ENCODE results near the gene PREPL. TPM values are rescaled to one million over a fixed set of nuclear protein-coding genes. Genes with fewer than 3 reads are reported as not detected.

PREPL gene
- total RNA-seq, 1 donor from 2014 or later = 52.8 TPM

DNA sequence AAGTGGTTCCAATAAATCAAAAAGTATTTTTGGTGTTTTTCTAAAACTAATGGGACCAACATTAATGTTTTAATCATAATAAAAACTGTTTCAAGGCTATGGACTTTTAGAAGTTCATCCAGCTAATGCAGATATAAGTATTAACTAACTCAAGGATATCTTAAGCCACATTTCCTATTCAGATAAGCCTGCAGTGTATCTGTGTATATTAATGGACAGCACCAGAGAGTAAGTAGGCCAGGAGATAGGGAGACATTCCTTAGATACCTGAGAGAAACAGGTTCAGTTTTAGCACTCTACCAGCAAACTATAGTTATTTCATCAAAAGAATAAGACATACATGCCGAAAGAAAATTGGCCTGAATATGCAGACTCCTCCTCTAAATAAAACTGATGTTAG, 27.3 kb downstream of the PREPL start:
- Mint-ChIP-seq H3K4me1 (ENCODE audit: unreplicated experiment) (no peaks in the 10 kb centered on the region), H3K4me3 (ENCODE audit: unreplicated experiment) (no peak overlapping the region), H3K9me3 (ENCODE audit: unreplicated experiment) (peaks cover 5% of the 10 kb centered on the region), H3K27me3 (ENCODE audit: unreplicated experiment) (no peaks in the 10 kb centered on the region), H3K36me3 (ENCODE audit: unreplicated experiment) (peaks cover 62% of the 10 kb centered on the region), H3K27ac (ENCODE audit: unreplicated experiment) (no peak overlapping the region)
- TF ChIP-seq, protein P1, sequence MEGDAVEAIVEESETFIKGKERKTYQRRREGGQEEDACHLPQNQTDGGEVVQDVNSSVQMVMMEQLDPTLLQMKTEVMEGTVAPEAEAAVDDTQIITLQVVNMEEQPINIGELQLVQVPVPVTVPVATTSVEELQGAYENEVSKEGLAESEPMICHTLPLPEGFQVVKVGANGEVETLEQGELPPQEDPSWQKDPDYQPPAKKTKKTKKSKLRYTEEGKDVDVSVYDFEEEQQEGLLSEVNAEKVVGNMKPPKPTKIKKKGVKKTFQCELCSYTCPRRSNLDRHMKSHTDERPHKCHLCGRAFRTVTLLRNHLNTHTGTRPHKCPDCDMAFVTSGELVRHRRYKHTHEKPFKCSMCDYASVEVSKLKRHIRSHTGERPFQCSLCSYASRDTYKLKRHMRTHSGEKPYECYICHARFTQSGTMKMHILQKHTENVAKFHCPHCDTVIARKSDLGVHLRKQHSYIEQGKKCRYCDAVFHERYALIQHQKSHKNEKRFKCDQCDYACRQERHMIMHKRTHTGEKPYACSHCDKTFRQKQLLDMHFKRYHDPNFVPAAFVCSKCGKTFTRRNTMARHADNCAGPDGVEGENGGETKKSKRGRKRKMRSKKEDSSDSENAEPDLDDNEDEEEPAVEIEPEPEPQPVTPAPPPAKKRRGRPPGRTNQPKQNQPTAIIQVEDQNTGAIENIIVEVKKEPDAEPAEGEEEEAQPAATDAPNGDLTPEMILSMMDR (IDR thresholded peaks at IDR 0.05) = no peak
- DNase-seq (ENCODE audit: extremely low spot score, unreplicated experiment) = no peak

DNA sequence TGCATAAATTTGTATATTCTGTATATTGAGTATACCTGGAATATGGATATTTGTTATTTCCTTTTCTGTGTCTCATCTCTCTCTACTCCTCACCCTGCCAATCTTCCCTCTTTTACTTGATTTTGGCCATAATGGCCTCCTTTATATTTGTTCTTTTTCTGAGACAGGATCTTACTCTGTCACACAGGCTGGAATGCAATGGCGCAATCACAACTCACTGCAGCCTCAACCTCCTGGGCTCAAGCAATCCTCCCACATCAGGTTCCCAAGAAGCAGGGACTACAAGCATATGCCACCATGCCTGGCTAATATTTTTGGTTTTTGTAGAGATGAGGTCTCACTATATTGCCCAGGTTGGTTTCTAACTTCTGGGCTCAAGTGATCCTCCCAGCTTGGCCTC, 30.5 kb downstream of the PREPL start:
- H3K27ac Mint-ChIP-seq (ENCODE audit: unreplicated experiment) = no peak overlapping the region
- no peaks in the 10 kb centered on the region for H3K4me1 Mint-ChIP-seq (ENCODE audit: unreplicated experiment)
- H3K27me3 Mint-ChIP-seq (ENCODE audit: unreplicated experiment) = no peaks in the 10 kb centered on the region
- no peaks in the 10 kb centered on the region for H3K9me3 Mint-ChIP-seq (ENCODE audit: unreplicated experiment)
- H3K36me3 Mint-ChIP-seq (ENCODE audit: unreplicated experiment) = peaks cover 52% of the 10 kb centered on the region
- TF ChIP-seq, protein P1 (IDR thresholded peaks at IDR 0.05) = no peak
- DNase-seq (ENCODE audit: extremely low spot score, unreplicated experiment) = no peak
- no peak overlapping the region for H3K4me3 Mint-ChIP-seq (ENCODE audit: unreplicated experiment)

DNA sequence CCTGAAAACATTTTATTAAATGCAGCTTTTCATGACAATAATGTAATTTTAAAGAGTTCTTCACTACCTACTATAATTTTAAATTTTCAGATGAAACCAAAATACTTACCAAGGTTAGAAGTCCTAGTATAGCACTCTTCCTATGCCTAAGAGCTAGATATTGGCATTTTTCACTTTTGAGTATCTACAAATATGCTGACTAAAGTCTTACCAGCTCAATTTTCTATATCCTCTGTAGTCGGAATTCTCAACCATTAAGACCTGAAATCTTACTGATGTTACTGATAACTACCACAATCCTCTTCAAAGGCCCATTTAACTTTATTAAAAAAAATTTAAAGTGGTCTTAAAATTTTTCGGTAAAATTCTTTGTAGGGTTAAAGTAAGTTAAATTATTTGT, 32.0 kb downstream of the PREPL start:
- H3K27me3 Mint-ChIP-seq (ENCODE audit: unreplicated experiment) = no peaks in the 10 kb centered on the region
- no peak overlapping the region for H3K27ac Mint-ChIP-seq (ENCODE audit: unreplicated experiment)
- H3K4me1 Mint-ChIP-seq (ENCODE audit: unreplicated experiment) = peaks cover 3% of the 10 kb centered on the region
- DNase-seq (ENCODE audit: extremely low spot score, unreplicated experiment) = no peak
- no peak overlapping the region for H3K4me3 Mint-ChIP-seq (ENCODE audit: unreplicated experiment)
- peaks cover 51% of the 10 kb centered on the region for H3K36me3 Mint-ChIP-seq (ENCODE audit: unreplicated experiment)
- H3K9me3 Mint-ChIP-seq (ENCODE audit: unreplicated experiment) = no peaks in the 10 kb centered on the region
- TF ChIP-seq, protein P1 (IDR thresholded peaks at IDR 0.05) = no peak

DNA sequence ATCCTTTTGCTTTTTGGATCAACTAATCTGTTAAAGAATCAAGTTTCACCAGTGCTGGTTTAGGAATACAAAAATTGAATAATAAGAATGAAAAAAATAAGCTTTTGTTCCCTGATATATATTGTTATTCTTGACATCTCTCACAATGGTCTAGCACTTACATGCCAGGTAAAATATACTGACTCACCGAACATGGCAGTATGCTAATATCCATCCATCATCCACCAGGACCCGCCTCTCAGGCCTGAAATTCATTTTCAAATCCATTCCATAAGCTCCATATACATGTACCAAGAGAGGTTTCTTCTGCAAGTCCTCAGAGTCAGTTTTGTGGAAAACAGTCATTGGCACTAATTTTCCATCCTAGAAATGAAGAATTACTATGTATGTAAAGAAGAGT, 32.5 kb downstream of the PREPL start:
- TF ChIP-seq, protein P1 (IDR thresholded peaks at IDR 0.05) = no peak
- no peak for DNase-seq (ENCODE audit: extremely low spot score, unreplicated experiment)
- H3K4me1 Mint-ChIP-seq (ENCODE audit: unreplicated experiment) = peaks cover 3% of the 10 kb centered on the region
- H3K27ac Mint-ChIP-seq (ENCODE audit: unreplicated experiment) = no peak overlapping the region
- peaks cover 57% of the 10 kb centered on the region for H3K36me3 Mint-ChIP-seq (ENCODE audit: unreplicated experiment)
- H3K9me3 Mint-ChIP-seq (ENCODE audit: unreplicated experiment) = no peaks in the 10 kb centered on the region
- no peaks in the 10 kb centered on the region for H3K27me3 Mint-ChIP-seq (ENCODE audit: unreplicated experiment)
- no peak overlapping the region for H3K4me3 Mint-ChIP-seq (ENCODE audit: unreplicated experiment)

DNA sequence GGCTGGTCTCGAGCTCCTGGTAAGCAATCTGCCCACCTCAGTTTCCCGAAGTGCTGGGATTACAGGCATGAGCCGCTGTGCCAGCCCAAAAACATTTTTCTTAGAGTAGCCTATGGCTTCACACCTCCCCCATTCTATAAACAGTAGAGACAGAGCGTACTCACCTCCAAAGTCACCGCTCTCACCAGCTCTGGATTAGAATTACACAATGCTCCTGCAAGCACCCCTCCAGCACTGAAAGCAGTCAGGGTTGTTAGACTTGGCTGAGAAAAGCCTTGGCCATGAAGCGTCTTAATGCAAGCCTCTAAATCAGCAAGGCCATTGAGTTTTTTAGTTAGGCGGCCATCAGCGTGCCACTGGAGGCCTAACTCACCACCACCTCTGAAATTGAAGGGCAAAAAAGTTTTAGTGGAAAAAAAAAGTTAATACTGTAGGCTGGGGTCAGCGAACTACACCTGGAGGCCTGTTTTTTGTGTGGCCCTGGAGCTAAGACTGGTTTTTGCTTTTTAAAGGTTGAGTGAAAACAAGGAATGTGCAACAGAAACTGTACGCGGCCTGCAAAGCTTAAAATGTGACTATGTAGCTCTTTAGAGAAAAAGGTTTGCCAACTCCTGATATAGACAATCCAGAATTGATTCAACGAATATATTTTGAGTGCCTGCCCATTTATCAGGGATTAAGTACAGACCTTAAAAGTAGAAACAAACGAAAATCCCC, 34.6 kb downstream of the PREPL start:
- H3K9me3 Mint-ChIP-seq (ENCODE audit: unreplicated experiment) = no peaks in the 10 kb centered on the region
- peaks cover 3% of the 10 kb centered on the region for H3K4me1 Mint-ChIP-seq (ENCODE audit: unreplicated experiment)
- no peak for DNase-seq (ENCODE audit: extremely low spot score, unreplicated experiment)
- H3K27ac Mint-ChIP-seq (ENCODE audit: unreplicated experiment) = no peak overlapping the region
- no peak overlapping the region for H3K4me3 Mint-ChIP-seq (ENCODE audit: unreplicated experiment)
- no peaks in the 10 kb centered on the region for H3K27me3 Mint-ChIP-seq (ENCODE audit: unreplicated experiment)
- TF ChIP-seq, protein P1 (IDR thresholded peaks at IDR 0.05) = no peak
- peaks cover 62% of the 10 kb centered on the region for H3K36me3 Mint-ChIP-seq (ENCODE audit: unreplicated experiment)
